ENCODE data around the gene ZMYND12.

Gene ZMYND12

DNA sequence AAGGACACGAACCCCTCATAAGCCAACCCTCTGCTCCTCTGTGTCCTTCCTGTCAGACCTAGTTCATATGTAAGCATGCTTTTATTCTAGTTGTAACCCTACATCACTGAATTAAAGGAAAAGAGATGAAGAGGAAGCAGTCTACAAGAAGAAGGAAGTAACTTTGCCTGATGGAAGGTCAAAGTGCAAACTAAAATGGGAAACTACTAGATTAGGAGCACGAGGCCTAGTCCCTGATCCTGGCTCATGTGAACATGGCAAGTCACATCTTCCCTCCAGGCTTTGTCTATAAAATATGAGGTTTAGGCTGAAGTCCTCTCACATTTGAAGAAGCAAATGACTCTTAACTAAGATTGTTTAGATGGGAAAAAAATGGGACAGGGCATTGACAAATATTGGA lies 13.2 kb downstream of the ZMYND12 start:
- no peak for DNase-seq (ENCODE audit: low read depth in 2 of 2)

DNA sequence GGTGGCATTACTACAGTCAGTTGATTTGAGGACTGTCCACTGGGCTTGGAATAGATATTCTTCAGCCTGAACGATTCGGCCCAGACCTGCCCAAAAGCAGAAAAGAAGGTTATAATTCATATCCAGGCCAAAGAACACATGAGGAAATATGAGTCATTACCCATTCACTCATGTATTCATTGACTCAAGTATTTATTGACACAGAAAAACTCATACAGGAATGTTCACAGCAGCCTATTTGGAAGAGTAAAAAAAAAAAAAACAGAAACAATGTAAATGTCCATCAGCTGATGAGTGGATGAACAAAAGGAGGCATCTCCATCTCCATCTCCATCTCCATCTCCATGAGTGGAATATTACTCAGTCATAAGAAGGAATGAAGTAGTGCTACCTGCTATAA lies 15.9 kb downstream of the ZMYND12 start:
- no peak for DNase-seq (ENCODE audit: low read depth in 2 of 2)

DNA sequence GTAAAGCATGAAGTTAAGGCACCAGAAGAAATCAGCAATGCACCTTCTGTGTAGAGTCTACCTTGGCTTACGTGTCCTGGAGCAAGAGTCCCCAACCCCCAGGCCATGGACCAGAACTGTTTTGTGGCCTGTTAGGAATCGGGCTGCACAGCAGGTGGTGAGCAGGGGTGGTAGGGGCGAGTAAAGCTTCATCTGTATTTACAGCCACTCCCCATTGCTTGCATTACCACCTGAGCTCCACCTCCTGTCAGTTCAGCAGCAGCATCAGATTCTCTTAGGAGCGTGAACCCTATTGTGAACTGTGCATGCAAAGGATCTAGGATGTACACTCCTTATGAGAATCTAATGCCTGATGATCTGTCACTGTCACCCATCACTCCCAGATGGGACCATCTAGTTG lies 21.5 kb downstream of the ZMYND12 start:
- no peak for DNase-seq (ENCODE audit: low read depth in 2 of 2)

DNA sequence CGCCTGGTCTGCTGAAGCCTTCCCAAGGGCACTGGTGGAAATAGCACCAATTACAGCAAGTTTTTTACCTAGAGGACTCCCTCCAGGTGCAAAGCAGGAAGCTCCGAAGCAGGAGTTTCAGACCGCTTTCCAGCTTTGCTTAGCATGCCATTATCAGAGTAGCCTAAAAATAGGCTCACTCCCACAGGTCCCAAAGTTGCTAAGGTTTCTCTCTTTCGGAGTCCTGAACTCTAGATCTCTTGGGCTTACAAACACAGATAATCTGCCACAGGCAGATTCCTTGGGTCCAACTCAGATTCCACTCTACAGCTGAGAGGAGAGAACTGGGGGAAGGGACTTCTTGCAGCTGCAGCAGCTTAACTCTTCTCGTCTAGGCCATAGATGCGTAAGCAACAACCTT lies 22.5 kb downstream of the ZMYND12 start:
- no peak for DNase-seq (ENCODE audit: low read depth in 2 of 2)

DNA sequence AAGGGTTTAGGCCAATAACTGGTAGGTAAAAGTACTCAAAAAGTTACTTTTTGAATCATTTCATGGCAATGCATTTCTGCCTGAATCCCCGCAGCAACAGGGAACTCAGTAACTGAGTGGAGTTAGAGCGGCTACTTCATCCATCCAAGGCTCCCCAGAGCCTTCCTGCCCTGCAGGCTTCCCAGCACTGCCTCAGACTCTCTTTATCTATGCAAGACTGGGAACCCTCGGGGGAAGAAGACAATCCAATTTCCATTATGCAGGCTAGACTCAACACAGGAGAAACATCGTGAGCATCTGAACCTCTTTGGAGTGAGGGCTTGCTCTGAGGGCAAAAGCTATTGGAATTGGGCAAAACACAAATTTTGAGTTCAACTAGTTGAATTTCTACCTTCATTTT lies 23.1 kb downstream of the ZMYND12 start:
- no peak for DNase-seq (ENCODE audit: low read depth in 2 of 2)

DNA sequence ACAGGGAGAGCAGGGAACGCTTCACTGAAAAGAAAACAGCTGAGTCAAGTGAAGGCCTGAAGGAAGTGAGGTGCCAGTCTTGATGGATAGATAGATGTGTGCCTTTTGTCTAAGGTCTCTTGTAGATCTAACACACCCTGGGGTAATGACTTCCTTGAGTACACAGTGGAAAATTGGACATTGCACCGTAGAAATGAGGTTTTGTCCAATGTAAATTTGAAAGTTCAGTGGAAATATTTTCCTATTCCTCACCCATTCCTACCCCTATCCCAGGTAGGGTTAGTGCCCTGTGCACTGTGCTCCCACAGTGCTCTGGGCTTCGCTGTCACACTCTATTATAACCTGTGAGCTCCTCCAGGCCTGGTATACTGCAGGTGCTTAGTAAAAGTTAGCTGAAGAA lies 24.3 kb downstream of the ZMYND12 start:
- no peak for DNase-seq (ENCODE audit: low read depth in 2 of 2)

DNA sequence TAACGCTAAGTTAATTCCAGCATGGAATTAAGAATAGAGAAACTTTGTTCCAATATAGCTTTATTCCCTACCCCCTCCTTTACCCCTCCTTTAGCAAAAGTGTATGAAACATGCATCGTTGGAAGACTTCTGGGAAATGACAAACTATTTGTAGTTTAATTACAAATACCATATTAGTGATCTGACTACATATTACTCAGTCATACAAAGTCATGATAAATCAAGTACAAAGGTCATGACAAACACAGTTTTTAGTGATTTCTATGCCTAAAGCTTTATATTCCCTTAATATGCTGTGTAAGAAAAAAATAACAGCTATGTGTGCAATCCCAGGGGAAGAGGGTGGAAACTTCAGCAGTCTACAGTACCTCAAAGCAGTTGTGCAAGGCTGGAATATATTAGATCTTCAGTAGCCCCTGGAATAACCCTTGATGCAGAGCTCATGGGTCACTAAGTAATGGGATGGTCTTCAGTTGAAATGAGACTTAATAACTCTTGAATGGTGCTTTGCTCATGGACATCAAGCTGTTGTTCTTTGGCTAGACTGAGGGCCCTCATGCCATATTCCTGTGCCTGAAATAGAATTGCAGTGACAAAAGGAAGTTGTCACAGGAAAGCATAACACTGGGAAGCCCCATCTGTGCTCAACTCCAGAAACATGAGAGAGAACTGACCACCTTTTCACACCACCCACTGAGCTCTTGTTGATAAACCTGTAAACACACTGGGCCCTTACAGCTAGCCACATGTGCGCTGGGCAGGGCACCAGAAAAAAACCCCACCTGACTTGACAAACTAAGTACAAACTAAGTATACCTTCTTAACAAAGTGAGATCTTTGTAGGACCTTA lies 25.3 kb downstream of the ZMYND12 start:
- DNase-seq (ENCODE audit: low read depth in 2 of 2): no peak

DNA sequence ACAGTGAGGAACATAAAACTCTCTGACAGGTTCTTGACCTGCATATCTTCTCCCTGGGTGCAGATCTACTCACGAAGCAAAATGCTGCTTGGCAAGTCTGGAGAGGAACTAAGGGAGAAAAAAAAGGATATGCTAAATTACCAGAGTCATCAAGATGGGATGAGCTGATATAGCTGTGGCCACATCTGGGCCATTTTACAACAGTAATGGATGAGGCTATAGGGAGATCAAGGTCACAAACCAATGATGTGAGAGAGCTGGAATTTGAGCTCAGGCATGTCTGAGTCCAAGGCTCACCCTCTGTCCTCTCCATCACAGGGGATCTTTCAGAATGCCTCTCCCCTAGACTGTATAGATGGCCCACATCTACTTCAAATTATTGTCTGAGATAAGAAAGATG lies 26.2 kb downstream of the ZMYND12 start:
- no peak for DNase-seq (ENCODE audit: low read depth in 2 of 2)

DNA sequence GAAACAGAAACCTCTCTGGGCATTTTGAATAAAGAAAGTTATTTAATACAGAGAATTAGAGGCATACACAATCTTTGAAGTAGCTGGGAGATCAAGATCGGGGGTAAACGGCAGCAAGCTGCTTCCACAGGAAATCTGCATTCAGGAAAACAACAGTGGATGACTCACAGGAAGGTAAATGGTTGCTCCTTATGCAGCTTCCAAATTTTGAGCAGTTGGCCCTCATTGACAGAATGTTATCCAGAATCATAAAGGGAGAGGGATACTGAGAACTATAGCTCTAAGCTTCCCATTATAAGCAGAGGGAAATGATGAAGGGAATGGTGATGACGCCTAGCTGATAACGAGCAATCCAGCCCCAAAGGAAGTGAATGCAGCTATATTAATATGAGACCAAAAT lies 28.6 kb downstream of the ZMYND12 start:
- no peak for DNase-seq (ENCODE audit: low read depth in 2 of 2)

DNA sequence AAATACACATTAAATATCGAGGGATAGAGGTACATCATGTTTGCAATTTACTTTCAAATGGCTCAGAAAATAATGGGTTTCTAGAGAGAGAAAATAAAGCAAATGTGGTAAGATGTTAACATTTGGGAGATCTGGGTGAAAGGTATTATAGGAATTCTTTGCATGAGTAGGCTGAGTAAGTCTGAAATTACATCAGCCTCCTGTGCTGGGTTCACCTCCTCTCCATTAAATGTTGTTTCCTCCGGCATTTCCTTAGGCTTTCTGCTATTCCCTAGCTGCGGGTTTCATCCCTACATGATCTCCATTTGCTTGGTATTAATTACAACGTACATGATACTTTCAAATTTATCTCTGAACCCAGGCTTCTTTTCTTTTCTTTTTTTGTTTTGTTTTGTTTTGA lies 31.6 kb downstream of the ZMYND12 start:
- no peak for DNase-seq (ENCODE audit: low read depth in 2 of 2)

DNA sequence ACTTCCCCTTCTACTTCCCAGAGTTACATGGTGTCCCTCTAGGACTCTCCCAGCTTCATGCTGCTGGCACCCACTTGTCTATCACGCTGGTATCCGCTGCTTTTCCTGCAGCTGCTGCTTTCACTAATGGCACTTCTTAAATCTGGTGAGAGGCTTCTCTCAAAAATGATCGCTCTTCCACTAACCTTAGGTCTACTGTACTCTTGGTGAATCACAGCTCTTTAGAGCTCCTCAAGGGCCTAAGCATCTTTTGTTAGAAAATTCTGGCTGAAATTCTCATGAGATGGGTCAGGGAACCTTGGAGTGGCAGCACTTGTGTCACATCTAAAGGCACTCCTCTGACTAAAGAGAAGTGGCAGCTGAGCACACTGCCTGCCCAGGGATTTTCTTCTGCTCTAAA lies 32.1 kb downstream of the ZMYND12 start:
- DNase-seq (ENCODE audit: low read depth in 2 of 2): no peak

DNA sequence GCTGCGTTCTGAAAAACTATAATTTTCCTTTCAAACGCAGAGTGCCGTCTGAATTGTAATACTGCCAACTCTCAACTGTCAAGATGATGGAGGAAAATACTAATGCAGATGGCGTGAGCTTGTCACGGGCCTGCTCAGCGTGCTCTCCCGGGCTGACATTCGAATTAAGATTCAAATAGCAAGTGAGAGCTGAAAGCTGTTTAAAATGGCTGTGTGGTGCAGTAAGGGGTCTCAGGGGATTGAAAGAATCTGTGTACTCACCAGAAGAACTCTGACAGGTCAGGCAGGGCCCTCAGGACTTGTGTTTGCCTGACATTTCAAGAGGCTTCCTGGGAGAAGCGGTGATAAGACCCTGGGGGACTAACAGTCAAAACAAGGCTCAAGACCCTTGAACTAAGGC lies 33.1 kb downstream of the ZMYND12 start:
- DNase-seq (ENCODE audit: low read depth in 2 of 2): no peak

DNA sequence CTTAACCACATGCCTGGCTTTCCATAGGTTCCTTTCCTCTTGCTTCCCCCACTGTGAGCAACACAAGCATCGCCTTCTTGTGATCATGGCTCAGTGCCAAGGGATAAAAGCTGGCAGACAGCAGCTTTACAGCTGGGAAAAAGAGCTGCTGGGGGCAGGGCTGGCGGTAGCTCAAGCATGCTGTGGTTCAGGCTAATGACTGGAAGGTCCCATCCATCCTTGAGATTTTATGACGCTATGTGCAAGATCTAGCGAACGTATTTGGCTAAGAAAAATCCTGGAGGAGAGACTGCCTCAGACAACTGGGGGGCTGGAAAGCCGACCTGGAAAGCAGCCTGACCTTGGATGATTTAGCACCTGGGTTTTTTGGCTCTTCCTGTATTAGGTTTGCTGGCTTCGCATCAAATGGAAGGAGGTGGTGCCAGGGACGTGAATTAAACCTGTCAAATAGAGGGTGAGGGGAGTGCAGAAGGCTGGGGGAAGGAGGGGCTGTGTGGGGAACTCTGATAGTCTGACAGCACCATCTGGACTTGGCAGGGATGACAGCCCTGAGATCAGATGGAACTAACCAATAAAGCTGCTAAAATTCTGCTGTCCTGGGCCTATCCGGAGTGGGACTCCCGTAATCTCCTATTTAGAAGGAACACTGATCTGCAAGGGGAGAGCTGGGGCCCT lies 34.8 kb downstream of the ZMYND12 start:
- no peak for DNase-seq (ENCODE audit: low read depth in 2 of 2)

DNA sequence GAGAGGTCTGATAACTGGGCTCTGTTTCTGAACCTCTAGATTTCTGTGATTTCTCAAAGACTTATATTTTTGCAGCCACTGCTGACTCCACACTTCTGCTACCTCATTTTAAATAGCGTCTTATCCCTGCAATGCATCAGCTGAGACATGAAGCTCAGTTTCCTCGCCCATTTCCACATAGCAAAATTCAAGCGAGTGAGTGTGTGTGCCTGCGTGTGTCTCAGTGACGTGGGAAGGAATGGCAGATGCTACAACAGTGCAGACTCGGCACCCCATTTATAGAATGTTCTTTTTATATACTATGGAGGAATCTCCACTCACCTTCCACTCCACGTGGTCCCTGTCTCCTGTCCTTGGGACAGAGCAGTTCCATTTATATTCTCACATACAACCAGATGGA lies 35.7 kb downstream of the ZMYND12 start:
- no peak for DNase-seq (ENCODE audit: low read depth in 2 of 2)

DNA sequence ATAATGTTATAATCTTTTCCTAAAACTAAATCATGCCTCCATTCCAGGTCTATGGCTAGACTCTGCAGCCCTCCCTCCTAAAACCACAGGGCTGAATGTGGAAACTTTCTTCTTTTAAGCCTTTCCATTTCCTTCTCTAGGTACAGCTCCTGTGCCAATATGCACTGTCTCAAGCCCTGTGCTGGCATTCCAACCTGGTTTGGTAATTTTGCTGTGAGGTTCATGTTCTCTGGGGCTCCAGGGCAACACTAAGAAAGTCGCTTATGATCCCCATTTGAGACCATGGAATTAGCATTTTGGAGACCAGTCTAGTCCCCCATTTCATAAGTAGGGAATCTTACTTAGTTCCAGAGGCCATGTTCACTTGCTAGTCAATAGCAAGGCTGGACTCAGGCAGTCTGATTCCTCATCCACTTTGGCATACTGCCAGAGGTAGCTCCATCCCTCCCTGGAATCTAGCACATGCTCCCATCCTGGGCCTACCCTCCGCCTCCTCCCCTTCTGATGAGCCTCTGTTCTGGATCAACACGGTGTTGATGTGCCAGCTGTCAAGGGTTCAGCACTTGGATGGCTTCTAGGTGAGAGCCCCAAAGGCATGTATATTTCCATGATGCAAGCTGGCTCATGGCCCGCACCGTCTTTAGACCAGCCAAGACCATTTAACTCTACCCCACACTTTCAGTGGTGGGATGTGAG lies 36.5 kb downstream of the ZMYND12 start:
- DNase-seq (ENCODE audit: low read depth in 2 of 2): no peak

DNA sequence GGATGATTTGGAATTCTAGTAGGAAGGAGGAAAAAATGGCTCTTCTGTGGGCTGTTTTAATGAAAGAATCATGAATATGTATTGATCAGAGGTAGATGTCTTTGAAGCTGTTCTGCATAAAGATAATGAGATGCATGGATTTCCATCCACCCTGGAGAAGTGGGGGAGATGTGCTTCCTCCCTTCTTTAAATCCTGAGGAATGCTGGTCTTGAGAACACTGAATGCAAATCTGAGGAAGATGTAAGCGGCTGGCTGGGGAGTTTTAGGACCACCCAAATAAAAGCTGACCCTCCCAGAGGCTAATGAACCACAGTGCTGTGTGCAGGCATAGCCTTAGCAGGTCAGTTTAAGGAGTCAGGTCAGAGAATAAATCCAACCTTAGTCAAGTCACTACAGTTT lies 37.3 kb downstream of the ZMYND12 start:
- no peak for DNase-seq (ENCODE audit: low read depth in 2 of 2)

DNA sequence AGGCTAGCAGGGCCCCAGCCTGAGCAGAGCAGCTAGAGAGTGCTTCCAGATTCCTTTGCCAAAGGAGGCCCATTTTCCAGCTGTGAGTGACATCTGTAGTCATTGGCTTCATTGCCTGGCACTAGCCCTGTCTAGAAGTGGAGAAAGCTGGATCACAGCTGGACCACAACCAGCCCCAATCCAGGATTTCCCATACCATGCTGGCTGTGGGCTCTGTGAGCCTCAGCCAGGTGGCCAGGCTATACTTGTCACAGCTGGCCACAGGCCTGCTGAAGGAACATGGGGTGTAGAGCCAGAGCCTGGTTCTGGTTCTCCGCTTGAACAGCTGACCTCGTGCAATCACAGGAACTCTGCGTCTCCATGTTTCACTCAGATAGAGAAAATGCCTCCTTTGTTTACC lies 38.7 kb downstream of the ZMYND12 start:
- no peak for DNase-seq (ENCODE audit: low read depth in 2 of 2)

DNA sequence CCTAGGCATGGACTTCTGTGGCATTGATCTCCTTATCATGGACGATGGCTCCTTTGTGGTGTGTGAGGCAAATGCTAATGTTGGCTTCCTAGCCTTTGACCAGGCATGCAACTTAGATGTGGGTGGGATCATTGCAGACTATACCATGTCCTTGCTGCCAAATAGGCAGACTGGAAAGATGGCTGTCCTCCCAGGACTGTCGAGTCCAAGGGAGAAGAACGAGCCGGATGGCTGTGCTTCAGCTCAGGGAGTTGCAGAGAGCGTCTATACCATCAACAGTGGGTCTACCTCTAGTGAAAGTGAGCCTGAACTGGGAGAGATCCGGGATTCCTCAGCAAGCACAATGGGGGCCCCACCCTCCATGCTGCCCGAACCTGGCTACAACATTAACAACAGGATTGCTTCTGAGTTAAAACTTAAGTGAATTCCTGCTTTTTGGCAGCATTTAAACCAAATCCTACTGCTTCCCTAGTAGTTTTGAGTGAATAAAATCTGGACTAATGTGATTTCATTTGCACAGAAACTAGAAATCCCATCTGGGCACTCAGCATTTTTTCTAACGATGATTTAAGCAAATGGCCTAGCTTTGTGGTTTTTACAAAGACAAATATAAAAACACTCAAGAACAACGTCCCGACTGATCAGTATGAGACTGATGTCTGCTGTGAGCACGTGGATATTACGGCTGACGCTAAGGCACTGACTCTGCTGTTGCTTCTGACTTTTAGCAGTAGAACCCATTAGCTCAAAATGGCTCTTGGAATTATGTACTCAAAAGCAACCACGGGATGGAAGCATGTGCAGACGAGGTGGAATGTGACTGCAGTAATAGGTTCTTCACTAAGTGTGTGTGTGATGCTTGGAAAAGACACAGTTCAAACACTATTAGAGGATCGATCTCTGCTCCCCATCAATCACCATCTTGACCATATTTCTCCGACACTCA lies 41.0 kb downstream of the ZMYND12 start:
- DNase-seq (ENCODE audit: low read depth in 2 of 2): no peak

DNA sequence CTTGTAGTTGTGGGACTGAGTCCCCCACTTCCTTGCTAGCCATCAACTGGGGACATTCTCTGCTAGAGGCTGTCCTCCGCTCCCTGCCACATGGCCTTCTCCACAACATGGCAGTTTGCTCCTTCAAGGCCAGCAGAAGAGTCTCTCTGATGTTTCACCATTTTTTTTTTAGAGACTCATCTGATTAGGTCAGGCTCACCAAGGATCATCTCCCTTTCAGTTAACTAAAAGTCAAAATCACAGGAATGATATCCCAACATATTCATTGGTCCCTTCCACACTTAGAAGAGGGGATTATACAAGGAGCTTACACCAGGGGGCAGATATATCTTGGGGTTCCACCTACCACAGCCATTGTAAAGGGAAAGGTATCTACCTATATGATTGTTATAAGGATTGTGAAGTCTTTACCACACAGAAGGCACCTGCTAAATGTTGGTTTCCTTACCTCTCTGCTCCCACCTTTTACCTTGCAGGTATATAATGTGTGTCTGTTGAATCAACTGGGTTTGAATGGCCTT lies 51.9 kb downstream of the ZMYND12 start:
- DNase-seq (ENCODE audit: low read depth in 2 of 2): no peak

DNA sequence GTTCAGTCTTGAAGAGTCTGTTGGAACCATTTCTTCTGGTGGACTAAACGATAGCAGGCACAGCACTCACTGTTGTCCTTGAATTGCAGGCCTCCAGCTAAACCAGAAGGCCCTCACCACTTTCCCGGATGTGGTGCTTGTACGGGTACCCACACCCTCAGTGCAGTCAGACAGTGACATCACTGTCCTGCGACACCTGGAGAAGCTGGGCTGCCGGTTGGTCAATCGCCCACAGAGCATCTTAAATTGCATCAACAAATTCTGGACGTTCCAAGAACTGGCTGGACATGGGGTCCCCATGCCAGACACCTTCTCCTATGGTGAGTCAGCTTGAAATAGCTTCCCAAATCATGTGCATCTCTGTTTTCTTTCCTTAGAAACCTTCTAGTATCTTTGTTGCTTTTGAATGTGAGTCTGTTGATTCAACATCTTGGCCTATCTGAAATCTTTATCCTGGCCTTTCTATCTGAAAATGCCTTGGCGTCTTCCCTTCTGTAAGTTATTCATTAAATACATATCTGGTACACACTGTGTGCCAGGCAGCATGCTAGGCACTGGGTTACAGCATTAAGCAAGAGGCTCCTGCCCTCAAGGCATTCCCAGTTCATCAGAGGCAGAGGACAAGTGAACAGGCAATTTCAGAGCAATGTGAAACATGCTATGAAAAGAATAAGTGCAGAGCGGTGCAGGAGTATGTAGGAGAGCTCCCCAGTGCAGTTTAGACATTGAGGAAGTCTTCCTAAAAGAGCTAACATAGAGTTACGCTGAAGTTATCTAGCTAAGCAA lies 56.3 kb downstream of the ZMYND12 start:
- DNase-seq (ENCODE audit: low read depth in 2 of 2): no peak

Measured in stimulated activated CD8-positive, alpha-beta memory T cell treated with anti-CD3 and anti-CD28 coated beads, Interleukin-7, amount 100 ng/mL, for 1 hour (primary cell).